ENCODE data around the gene SMIM41. TPM values are rescaled to one million over a fixed set of nuclear protein-coding genes. Genes with fewer than 3 reads are reported as not detected.

The SMIM41 gene
- total RNA-seq, 1 donor from 2014 or later: 4.3 TPM

DNA sequence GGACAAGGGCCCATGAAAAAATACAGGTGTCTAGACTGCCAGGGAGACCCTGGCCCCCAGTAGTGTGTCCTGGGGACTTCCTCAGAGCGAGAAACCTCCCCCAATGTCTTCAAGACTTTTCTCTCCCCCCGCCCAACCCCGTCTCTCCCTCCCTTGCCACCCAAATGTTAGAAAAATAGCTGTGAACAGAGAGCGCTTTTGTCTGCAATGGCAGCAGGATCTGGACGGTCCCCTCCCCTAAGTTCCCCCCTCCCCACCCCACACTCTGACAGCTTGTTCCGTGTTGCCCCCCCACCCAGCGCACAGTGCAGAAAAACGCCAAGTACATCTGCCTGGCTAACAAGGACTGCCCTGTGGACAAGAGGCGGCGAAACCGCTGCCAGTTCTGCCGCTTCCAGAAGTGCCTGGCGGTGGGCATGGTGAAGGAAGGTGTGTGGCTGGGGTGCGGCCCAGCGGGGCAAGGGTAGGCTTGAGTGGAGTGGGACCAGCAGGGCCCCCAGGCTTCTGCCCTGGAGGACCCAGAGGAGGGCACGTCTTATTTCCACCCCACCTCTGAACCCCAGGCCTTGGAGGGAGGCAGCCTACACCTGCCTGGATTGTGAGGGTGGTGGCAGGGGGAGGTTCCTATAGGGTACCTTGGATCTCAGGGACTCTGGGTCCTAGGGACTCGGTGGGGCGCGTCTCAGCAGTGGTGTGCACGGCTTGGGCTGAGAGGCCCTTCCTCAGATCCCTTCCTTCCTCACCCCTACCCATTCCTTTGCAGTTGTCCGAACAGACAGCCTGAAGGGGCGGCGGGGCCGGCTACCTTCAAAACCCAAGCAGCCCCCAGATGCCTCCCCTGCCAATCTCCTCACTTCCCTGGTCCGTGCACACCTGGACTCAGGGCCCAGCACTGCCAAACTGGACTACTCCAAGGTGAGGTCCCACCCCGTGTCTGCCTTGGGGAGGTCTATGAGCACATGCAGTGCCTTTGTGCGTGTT, 23.5 kb upstream of the SMIM41 start:
- no peak overlapping the region for H3K4me3 ChIP-seq
- H3K4me1 ChIP-seq: peaks cover 23% of the 10 kb centered on the region
- DNase-seq (no peak), ATAC-seq (no peak)
- TF ChIP-seq, protein P1, sequence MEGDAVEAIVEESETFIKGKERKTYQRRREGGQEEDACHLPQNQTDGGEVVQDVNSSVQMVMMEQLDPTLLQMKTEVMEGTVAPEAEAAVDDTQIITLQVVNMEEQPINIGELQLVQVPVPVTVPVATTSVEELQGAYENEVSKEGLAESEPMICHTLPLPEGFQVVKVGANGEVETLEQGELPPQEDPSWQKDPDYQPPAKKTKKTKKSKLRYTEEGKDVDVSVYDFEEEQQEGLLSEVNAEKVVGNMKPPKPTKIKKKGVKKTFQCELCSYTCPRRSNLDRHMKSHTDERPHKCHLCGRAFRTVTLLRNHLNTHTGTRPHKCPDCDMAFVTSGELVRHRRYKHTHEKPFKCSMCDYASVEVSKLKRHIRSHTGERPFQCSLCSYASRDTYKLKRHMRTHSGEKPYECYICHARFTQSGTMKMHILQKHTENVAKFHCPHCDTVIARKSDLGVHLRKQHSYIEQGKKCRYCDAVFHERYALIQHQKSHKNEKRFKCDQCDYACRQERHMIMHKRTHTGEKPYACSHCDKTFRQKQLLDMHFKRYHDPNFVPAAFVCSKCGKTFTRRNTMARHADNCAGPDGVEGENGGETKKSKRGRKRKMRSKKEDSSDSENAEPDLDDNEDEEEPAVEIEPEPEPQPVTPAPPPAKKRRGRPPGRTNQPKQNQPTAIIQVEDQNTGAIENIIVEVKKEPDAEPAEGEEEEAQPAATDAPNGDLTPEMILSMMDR (IDR thresholded peaks at IDR 0.05): no peak
- no peaks in the 10 kb centered on the region for H3K27me3 ChIP-seq (ENCODE audit: low read depth)
- H3K36me3 ChIP-seq: peaks cover 57% of the 10 kb centered on the region
- H3K27ac ChIP-seq: no peak overlapping the region
- H3K9me3 ChIP-seq: no peaks in the 10 kb centered on the region
- intact Hi-C loops (cut with DNase I): no loop called here

DNA sequence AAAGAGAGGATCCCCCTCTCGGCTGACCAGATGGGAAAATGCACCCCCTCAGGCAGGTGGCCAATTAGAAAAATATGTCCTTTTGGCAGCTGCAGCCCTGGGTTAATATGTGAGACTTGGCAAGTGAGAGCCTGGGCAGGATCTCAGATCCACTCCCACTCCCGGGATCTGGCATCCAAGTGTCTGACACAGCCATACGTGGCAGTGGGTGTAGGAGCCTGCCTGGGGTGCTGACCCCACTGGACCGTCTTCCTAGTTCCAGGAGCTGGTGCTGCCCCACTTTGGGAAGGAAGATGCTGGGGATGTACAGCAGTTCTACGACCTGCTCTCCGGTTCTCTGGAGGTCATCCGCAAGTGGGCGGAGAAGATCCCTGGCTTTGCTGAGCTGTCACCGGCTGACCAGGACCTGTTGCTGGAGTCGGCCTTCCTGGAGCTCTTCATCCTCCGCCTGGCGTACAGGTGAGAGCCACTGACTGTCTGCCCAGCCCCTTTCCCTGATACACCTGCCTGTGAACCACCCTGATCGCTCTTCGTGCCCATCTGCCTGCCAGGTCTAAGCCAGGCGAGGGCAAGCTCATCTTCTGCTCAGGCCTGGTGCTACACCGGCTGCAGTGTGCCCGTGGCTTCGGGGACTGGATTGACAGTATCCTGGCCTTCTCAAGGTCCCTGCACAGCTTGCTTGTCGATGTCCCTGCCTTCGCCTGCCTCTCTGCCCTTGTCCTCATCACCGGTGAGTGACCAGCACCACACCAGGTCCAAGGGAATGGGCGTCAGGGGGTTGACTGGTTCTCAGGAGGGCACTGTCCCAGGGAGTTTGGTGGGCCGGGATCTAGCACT, 22.5 kb upstream of the SMIM41 start:
- no peaks in the 10 kb centered on the region for H3K27me3 ChIP-seq (ENCODE audit: low read depth)
- no peak overlapping the region for H3K27ac ChIP-seq
- DNase-seq (no peak), ATAC-seq (no peak)
- peaks cover 23% of the 10 kb centered on the region for H3K4me1 ChIP-seq
- TF ChIP-seq, protein P1 (IDR thresholded peaks at IDR 0.05): no peak
- no peaks in the 10 kb centered on the region for H3K9me3 ChIP-seq
- no peak overlapping the region for H3K4me3 ChIP-seq
- peaks cover 57% of the 10 kb centered on the region for H3K36me3 ChIP-seq
- intact Hi-C loops (cut with DNase I): no loop called here

DNA sequence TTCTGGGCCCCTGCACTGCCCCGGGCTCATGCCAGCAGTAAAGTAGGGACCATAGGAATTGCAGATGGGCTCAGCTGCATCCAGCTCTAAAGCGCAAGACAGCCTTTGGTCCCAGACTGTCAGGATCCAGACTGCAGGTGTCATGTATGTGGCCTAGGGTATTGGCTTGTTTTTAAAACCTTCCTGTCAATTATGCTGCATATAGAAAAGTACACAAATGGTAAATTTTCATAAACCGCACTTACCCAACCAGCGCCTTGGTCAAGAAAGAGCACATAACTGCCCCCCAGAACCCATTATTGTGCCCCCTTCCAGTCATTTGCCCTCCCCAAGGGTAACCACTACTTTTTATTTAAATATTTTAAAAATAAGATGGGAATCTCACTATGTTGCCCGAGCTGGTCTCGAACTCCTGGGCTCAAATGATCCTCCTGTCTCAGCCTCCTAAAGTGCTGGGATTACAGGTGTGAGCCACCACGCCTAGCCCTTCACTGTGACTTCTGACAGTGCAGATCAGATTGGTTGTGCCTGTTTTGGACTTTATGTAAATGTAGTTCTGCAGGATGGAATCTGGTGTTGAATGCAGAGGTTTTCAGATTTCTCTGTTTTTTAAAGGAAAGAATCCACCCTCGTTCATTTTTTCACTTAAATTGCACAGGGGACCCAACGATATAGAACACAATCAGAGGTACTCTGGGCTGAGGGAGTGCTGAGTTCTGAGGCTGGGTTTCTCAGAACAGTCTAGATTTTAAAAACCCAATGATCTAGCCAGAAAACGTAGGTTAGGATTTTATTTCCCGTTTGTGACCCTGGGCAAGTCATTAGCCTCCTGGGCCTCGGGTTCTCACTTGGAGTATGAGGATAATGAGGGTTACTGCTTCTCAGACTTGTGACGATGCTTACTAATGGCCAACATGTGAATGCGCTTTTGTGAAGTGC, 21.6 kb upstream of the SMIM41 start:
- ATAC-seq (no peak), DNase-seq (no peak)
- H3K36me3 ChIP-seq: peaks cover 57% of the 10 kb centered on the region

DNA sequence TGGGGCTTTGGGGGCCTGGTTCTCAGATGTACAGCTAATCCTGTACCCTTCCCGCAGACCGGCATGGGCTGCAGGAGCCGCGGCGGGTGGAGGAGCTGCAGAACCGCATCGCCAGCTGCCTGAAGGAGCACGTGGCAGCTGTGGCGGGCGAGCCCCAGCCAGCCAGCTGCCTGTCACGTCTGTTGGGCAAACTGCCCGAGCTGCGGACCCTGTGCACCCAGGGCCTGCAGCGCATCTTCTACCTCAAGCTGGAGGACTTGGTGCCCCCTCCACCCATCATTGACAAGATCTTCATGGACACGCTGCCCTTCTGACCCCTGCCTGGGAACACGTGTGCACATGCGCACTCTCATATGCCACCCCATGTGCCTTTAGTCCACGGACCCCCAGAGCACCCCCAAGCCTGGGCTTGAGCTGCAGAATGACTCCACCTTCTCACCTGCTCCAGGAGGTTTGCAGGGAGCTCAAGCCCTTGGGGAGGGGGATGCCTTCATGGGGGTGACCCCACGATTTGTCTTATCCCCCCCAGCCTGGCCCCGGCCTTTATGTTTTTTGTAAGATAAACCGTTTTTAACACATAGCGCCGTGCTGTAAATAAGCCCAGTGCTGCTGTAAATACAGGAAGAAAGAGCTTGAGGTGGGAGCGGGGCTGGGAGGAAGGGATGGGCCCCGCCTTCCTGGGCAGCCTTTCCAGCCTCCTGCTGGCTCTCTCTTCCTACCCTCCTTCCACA, 20.7 kb upstream of the SMIM41 start:
- Histone ChIP-seq H3K36me3 (peaks cover 57% of the 10 kb centered on the region), H3K27me3 (ENCODE audit: low read depth) (no peaks in the 10 kb centered on the region), H3K4me3 (no peak overlapping the region), H3K9me3 (no peaks in the 10 kb centered on the region), H3K4me1 (peaks cover 12% of the 10 kb centered on the region), H3K27ac (no peak overlapping the region)
- TF ChIP-seq, protein P1 (IDR thresholded peaks at IDR 0.05): no peak
- peak; percentile 45 for DNase-seq
- peak in 1 of 2 donors; percentile 0 for ATAC-seq
- intact Hi-C loops (cut with DNase I): no loop called here

More for the DNA sequence above, 21.6 kb upstream of the SMIM41 start:
- intact Hi-C loops (cut with DNase I): no loop called here
- TF ChIP-seq, protein P1 (IDR thresholded peaks at IDR 0.05): no peak
- H3K27ac ChIP-seq: no peak overlapping the region
- no peaks in the 10 kb centered on the region for H3K27me3 ChIP-seq (ENCODE audit: low read depth)
- no peak overlapping the region for H3K4me3 ChIP-seq
- peaks cover 16% of the 10 kb centered on the region for H3K4me1 ChIP-seq
- H3K9me3 ChIP-seq: no peaks in the 10 kb centered on the region

All from lower lobe of right lung (tissue), 2 donors.